ENCODE results near the gene KDM3B.
"Not testable (repeated sequence)": the region's sequence is repeated elsewhere in the genome, so short reads cannot be mapped to it uniquely, and the experiment has no call there.

The KDM3B gene, protein sequence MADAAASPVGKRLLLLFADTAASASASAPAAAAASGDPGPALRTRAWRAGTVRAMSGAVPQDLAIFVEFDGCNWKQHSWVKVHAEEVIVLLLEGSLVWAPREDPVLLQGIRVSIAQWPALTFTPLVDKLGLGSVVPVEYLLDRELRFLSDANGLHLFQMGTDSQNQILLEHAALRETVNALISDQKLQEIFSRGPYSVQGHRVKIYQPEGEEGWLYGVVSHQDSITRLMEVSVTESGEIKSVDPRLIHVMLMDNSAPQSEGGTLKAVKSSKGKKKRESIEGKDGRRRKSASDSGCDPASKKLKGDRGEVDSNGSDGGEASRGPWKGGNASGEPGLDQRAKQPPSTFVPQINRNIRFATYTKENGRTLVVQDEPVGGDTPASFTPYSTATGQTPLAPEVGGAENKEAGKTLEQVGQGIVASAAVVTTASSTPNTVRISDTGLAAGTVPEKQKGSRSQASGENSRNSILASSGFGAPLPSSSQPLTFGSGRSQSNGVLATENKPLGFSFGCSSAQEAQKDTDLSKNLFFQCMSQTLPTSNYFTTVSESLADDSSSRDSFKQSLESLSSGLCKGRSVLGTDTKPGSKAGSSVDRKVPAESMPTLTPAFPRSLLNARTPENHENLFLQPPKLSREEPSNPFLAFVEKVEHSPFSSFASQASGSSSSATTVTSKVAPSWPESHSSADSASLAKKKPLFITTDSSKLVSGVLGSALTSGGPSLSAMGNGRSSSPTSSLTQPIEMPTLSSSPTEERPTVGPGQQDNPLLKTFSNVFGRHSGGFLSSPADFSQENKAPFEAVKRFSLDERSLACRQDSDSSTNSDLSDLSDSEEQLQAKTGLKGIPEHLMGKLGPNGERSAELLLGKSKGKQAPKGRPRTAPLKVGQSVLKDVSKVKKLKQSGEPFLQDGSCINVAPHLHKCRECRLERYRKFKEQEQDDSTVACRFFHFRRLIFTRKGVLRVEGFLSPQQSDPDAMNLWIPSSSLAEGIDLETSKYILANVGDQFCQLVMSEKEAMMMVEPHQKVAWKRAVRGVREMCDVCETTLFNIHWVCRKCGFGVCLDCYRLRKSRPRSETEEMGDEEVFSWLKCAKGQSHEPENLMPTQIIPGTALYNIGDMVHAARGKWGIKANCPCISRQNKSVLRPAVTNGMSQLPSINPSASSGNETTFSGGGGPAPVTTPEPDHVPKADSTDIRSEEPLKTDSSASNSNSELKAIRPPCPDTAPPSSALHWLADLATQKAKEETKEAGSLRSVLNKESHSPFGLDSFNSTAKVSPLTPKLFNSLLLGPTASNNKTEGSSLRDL (N-terminal part only)

DNA sequence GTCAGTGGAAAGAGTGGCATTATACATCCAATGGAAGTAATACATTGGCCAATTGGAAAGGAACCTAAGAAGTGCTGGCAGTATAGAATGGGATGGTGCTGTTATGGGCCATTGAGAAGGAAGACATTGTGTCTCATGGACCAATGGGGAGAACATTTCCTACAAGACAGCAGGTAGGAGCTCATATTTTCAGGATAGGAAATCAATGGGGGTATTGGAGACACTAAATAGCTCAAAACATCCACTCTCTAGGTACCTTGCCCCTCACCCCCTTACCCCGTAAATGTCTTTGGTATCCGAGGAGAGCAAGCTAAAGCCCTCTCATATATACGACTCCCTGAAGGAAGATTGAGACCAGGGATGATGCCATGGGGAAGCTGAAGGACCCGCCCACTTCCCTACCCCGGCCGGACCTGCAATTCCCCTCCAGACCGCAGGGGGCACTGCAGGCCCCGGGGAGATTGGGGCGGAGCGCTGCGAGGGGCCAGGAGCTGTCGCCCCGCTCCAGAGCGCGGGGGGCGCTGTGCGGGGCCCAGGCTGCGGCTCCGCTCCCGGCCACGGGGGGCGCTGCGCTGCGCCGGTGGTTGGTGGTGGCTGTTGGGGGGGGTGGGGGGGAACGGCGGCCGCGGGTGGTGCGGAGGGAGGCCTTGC lies at the start of gene KDM3B:
Gene KDM3B, plus strand, starts transcription at position 615 of the 651 bp plus-strand sequence. CDS start 111 bp downstream, outside the sequence.
- H3K4me3 ChIP-seq (replicated peaks; ENCODE audit: low read depth, low read length), result peak within 1 kb of the TSS; percentile 91
- TF ChIP-seq, protein P1, sequence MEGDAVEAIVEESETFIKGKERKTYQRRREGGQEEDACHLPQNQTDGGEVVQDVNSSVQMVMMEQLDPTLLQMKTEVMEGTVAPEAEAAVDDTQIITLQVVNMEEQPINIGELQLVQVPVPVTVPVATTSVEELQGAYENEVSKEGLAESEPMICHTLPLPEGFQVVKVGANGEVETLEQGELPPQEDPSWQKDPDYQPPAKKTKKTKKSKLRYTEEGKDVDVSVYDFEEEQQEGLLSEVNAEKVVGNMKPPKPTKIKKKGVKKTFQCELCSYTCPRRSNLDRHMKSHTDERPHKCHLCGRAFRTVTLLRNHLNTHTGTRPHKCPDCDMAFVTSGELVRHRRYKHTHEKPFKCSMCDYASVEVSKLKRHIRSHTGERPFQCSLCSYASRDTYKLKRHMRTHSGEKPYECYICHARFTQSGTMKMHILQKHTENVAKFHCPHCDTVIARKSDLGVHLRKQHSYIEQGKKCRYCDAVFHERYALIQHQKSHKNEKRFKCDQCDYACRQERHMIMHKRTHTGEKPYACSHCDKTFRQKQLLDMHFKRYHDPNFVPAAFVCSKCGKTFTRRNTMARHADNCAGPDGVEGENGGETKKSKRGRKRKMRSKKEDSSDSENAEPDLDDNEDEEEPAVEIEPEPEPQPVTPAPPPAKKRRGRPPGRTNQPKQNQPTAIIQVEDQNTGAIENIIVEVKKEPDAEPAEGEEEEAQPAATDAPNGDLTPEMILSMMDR (IDR thresholded peaks at IDR 0.05; ENCODE audit: low read length, missing control alignments), result peak; percentile 86
- DNase-seq (ENCODE audit: low read depth), result peak; percentile 86

- DNase-seq (ENCODE audit: low read depth), result peak; percentile 6
- TF ChIP-seq, protein P1 (IDR thresholded peaks at IDR 0.05; ENCODE audit: low read length, missing control alignments), result no peak
- H3K4me3 ChIP-seq (replicated peaks; ENCODE audit: low read depth, low read length), result no peak overlapping the region
Measured at GRCh38 chr5:138303372-138303771, 49.1 kb upstream of the KDM3B start.

- no peak for DNase-seq (ENCODE audit: low read depth)
- H3K4me3 ChIP-seq (replicated peaks; ENCODE audit: low read depth, low read length), result no peak overlapping the region
- TF ChIP-seq, protein P1 (IDR thresholded peaks at IDR 0.05; ENCODE audit: low read length, missing control alignments), result no peak
Measured at GRCh38 chr5:138305797-138306196, 46.7 kb upstream of the KDM3B start.

DNA sequence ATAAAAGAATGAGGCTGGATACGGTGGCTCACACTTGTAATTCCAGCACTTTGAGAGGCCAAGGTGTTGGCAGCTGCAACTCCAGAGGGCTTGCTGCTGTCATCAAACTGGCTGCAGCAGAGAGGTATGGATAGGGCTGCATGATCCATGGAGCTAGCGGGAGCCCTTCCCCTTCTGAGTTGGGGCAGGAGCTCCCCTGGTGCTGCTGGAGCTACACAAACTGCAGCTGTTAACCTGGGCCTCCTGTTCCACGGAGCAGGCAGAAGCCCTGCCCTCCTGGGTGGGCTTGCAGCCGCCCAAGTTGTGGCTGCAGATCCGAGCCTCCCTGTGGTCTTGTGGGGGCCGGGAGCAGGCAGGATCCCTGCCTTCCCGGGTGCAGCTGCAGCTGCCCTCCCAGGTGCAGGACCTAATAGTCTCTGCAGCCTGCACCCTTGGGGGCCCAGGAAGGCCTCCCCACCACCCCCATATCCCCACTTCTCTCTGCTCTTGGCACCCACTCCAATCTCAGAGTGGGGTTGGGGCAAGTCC lies 36.7 kb upstream of the KDM3B start:
- TF ChIP-seq, protein P1 (IDR thresholded peaks at IDR 0.05; ENCODE audit: low read length, missing control alignments), result no peak
- H3K4me3 ChIP-seq (replicated peaks; ENCODE audit: low read depth, low read length), result no peak overlapping the region
- no peak for DNase-seq (ENCODE audit: low read depth)

DNA sequence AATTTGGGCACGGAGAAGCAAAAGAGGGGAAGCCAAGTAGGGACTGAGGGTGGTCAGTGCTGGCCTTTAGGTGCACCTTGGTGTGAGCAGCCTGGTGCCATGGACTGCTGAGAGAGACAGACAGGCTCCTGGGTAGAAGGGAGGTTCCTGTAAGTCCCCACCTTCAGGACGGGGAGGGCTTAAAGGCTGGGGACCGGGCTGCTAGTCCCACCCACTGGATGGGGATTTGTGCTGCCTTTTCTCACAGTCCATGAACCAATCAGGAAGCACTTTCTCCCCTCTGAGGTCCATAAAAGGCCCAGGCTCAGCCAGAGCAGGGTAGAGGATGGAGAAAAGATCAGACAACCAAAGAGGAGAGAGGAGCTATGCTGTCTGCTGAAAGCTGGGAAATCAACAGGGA lies 36.1 kb upstream of the KDM3B start:
- TF ChIP-seq, protein P1 (IDR thresholded peaks at IDR 0.05; ENCODE audit: low read length, missing control alignments), result no peak
- no peak for DNase-seq (ENCODE audit: low read depth)
- H3K4me3 ChIP-seq (replicated peaks; ENCODE audit: low read depth, low read length), result no peak overlapping the region

DNA sequence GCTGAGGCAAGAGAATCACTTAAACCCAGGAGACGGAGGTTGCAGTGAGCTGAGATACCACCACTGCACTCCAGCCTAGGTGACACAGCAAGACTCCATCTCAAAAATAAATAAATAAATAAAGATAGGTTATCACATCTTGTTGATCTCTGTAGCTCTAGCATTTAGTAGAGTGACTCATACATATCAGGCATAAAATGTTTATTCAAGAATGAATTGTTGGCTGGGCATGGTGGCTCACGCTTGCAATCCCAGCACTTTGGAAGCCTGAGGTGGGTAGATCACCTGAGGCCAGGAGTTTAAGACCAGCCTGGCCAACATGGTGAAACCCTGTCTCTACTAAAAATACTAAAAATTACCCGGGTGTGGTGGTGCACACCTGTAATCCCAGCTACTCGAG lies 34.3 kb upstream of the KDM3B start:
- H3K4me3 ChIP-seq (replicated peaks; ENCODE audit: low read depth, low read length); DNase-seq (ENCODE audit: low read depth): not testable (repeated sequence)
